Measurements from ENCODE around the gene PRKN.

Gene PRKN

GRCh38 chr6:162615016-162615705 lies 112.4 kb downstream of the PRKN start:
- no peak for DNase-seq (ENCODE audit: low read depth)

GRCh38 chr6:162613310-162613709 lies 114.3 kb downstream of the PRKN start:
- DNase-seq (ENCODE audit: low read depth) = no peak

- DNase-seq (ENCODE audit: low read depth) = no peak
Observed at GRCh38 chr6:162612613-162613012, 115.0 kb downstream of the PRKN start.

- no peak for DNase-seq (ENCODE audit: low read depth)
Observed at GRCh38 chr6:162610351-162610750, 117.2 kb downstream of the PRKN start.

- no peak for DNase-seq (ENCODE audit: low read depth)
Observed at GRCh38 chr6:162605881-162606280, 121.7 kb downstream of the PRKN start.

GRCh38 chr6:162603231-162604015 lies 124.1 kb downstream of the PRKN start:
- DNase-seq (ENCODE audit: low read depth) = no peak

GRCh38 chr6:162602759-162603158 lies 124.8 kb downstream of the PRKN start:
- DNase-seq (ENCODE audit: low read depth) = no peak

GRCh38 chr6:162596676-162597075 lies 130.9 kb downstream of the PRKN start:
- DNase-seq (ENCODE audit: low read depth) = no peak

- DNase-seq (ENCODE audit: low read depth) = no peak
Observed at GRCh38 chr6:162591517-162591916, 136.0 kb downstream of the PRKN start.

- no peak for DNase-seq (ENCODE audit: low read depth)
Observed at GRCh38 chr6:162581988-162582780, 145.4 kb downstream of the PRKN start.

GRCh38 chr6:162580619-162581018 lies 146.9 kb downstream of the PRKN start:
- DNase-seq (ENCODE audit: low read depth) = no peak

GRCh38 chr6:162576016-162576415 lies 151.6 kb downstream of the PRKN start:
- DNase-seq (ENCODE audit: low read depth) = no peak

GRCh38 chr6:162572240-162572639 lies 155.3 kb downstream of the PRKN start:
- DNase-seq (ENCODE audit: low read depth) = no peak

GRCh38 chr6:162568266-162568665 lies 159.3 kb downstream of the PRKN start:
- no peak for DNase-seq (ENCODE audit: low read depth)

GRCh38 chr6:162562041-162562440 lies 165.5 kb downstream of the PRKN start:
- no peak for DNase-seq (ENCODE audit: low read depth)

- DNase-seq (ENCODE audit: low read depth) = no peak
Observed at GRCh38 chr6:162560891-162561290, 166.7 kb downstream of the PRKN start.

GRCh38 chr6:162554531-162554930 lies 173.0 kb downstream of the PRKN start:
- DNase-seq (ENCODE audit: low read depth) = no peak

GRCh38 chr6:162546905-162547304 lies 180.7 kb downstream of the PRKN start:
- no peak for DNase-seq (ENCODE audit: low read depth)

GRCh38 chr6:162543221-162543620 lies 184.3 kb downstream of the PRKN start:
- DNase-seq (ENCODE audit: low read depth) = no peak

- DNase-seq (ENCODE audit: low read depth) = no peak
Observed at GRCh38 chr6:162541019-162541601, 186.5 kb downstream of the PRKN start.

GRCh38 chr6:162539321-162539720 lies 188.2 kb downstream of the PRKN start:
- DNase-seq (ENCODE audit: low read depth) = no peak

- no peak for DNase-seq (ENCODE audit: low read depth)
Observed at GRCh38 chr6:162538643-162539064, 188.9 kb downstream of the PRKN start.

Measured in HS-27A (cell line).